HG02840 (cell line): ENCODE measurements around the gene ATF4.

Experiments used
- ATAC-seq: cut with Tn5 transposase; IDR thresholded peaks from one replicate; pipeline ENCODE4 v1.9.1; 2021; ENCODE audit warnings: mild to moderate bottlenecking, moderate library complexity, moderate number of reproducible peaks; ENCODE audit not compliant: unreplicated experiment, low FRiP score

ATF4 gene

GRCh38 chr22:39528080-39528661, 7.8 kb downstream of the ATF4 start:
- ATAC-seq = no peak

GRCh38 chr22:39528681-39529486, 8.5 kb downstream of the ATF4 start:
- ATAC-seq = peak; percentile 31

- no peak for ATAC-seq
Measured at GRCh38 chr22:39529487-39529851, 9.1 kb downstream of the ATF4 start.

GRCh38 chr22:39530116-39530515, 9.8 kb downstream of the ATF4 start:
- no peak for ATAC-seq

- ATAC-seq = no peak
Measured at GRCh38 chr22:39530692-39531331, 10.4 kb downstream of the ATF4 start.

GRCh38 chr22:39532215-39533073, 12.1 kb downstream of the ATF4 start, which contains the start of gene RPS19BP1:
TSS of gene RPS19BP1 (minus strand) at chr22:39532748. CDS start at chr22:39532738, 10 bp downstream.
- ATAC-seq = peak; percentile 78

- no peak for ATAC-seq
Measured at GRCh38 chr22:39534092-39534506, 13.7 kb downstream of the ATF4 start.

GRCh38 chr22:39534591-39535356, 14.4 kb downstream of the ATF4 start:
- ATAC-seq = no peak

- no peak for ATAC-seq
Measured at GRCh38 chr22:39535357-39535725, 15.0 kb downstream of the ATF4 start.

GRCh38 chr22:39535831-39536449, 15.6 kb downstream of the ATF4 start:
- no peak for ATAC-seq

- ATAC-seq = no peak
Measured at GRCh38 chr22:39536711-39537110, 16.3 kb downstream of the ATF4 start.

GRCh38 chr22:39537975-39538374, 17.6 kb downstream of the ATF4 start:
- no peak for ATAC-seq

- ATAC-seq = no peak
Measured at GRCh38 chr22:39543095-39543494, 22.7 kb downstream of the ATF4 start.

GRCh38 chr22:39545386-39546365, 25.3 kb downstream of the ATF4 start:
- no peak for ATAC-seq

GRCh38 chr22:39546889-39547586, 26.7 kb downstream of the ATF4 start:
- no peak for ATAC-seq

GRCh38 chr22:39547587-39547947, 27.2 kb downstream of the ATF4 start:
- no peak for ATAC-seq

- no peak for ATAC-seq
Measured at GRCh38 chr22:39553429-39553828, 33.1 kb downstream of the ATF4 start.

- no peak for ATAC-seq
Measured at GRCh38 chr22:39554151-39554550, 33.8 kb downstream of the ATF4 start.
